MCF 10A (cell line): ENCODE measurements around the gene PIMREG. TPM values are rescaled to one million over a fixed set of nuclear protein-coding genes. Genes with fewer than 3 reads are reported as not detected.
"Not testable (repeated sequence)": the region's sequence is repeated elsewhere in the genome, so short reads cannot be mapped to it uniquely, and the experiment has no call there.

Source experiments
- BruUV-seq: library from RNA; stranded (reverse); fragments of 400-500 nt; replicated peaks from 2 replicates; lab custom pipeline; 2021; lab: Mats Ljungman, UMichigan
- CTCF ChIA-PET: fragments of 300-600 bp; sonication (Branson Sonifier 250); formaldehyde crosslinking; extraction: SDS; loops from one replicate; lab custom pipeline; 2021; ENCODE audit warnings: antibody characterized with exemption, inconsistent platforms; lab: Yijun Ruan, JAX
- POLR2A ChIA-PET: fragments of 300-600, 350-650 bp; sonication (Branson Sonifier 250); formaldehyde crosslinking; extraction: SDS; loops from one replicate; lab custom pipeline; 2020; ENCODE audit warnings: antibody characterized with exemption, inconsistent platforms; lab: Yijun Ruan, JAX
- DNase-seq: peaks from one replicate; pipeline ENCODE4 v3.0.0-alpha.2; 2018; ENCODE audit not compliant: unreplicated experiment
- H3K27ac Mint-ChIP-seq: one replicate; pipeline ENCODE4 v1.8.0; 2022; ENCODE audit warnings: mild to moderate bottlenecking, low read depth, mixed read lengths; ENCODE audit not compliant: unreplicated experiment
- H3K27me3 Mint-ChIP-seq: one replicate; pipeline ENCODE4 v1.8.0; 2022; ENCODE audit warnings: mixed read lengths; ENCODE audit not compliant: insufficient read depth, unreplicated experiment
- H3K36me3 Mint-ChIP-seq: one replicate; pipeline ENCODE4 v1.8.0; 2022; ENCODE audit warnings: mild to moderate bottlenecking, moderate library complexity, mixed read lengths; ENCODE audit not compliant: insufficient read depth, unreplicated experiment
- H3K4me1 Mint-ChIP-seq: one replicate; pipeline ENCODE4 v1.8.0; 2022; ENCODE audit warnings: mixed read lengths; ENCODE audit not compliant: insufficient read depth, unreplicated experiment
- H3K4me3 Mint-ChIP-seq: one replicate; pipeline ENCODE4 v1.8.0; 2022; ENCODE audit warnings: mild to moderate bottlenecking, moderate library complexity, mixed read lengths; ENCODE audit not compliant: unreplicated experiment
- H3K9me3 Mint-ChIP-seq: one replicate; pipeline ENCODE4 v1.8.0; 2022; ENCODE audit warnings: mixed read lengths; ENCODE audit not compliant: unreplicated experiment
- CTCF ChIP-seq: fragments of 200-600 bp; IDR thresholded peaks from one replicate; pipeline ENCODE4 v1.8.0; 2022; ENCODE audit warnings: antibody characterized with exemption, mild to moderate bottlenecking; ENCODE audit not compliant: unreplicated experiment
- intact Hi-C: fragments of 100-400 bp; cut with micrococcal nuclease; formaldehyde crosslinking; loops from 2 replicates; pipeline ENCODE4 v1.14.1; 2022
- total RNA-seq: library from RNA; stranded (reverse); gene quantifications from 2 replicates; pipeline ENCODE4 v1.2.3, GENCODE V29; 2022

The PIMREG gene
- total RNA-seq, 1 experiment from 2014 or later, result 21.7 TPM

GRCh38 chr17:6478486-6478885, 34.2 kb downstream of the PIMREG start:
- no TSS peak for BruUV-seq
- no peak for DNase-seq
- peaks cover 39% of the 10 kb centered on the region for H3K36me3 Mint-ChIP-seq
- POLR2A ChIA-PET, result no interaction called here
- no peak overlapping the region for H3K27ac Mint-ChIP-seq
- intact Hi-C loops, result no loop called here
- H3K4me3 Mint-ChIP-seq, result no peak overlapping the region
- H3K27me3 Mint-ChIP-seq, result no peaks in the 10 kb centered on the region
- H3K4me1 Mint-ChIP-seq, result peaks cover 1% of the 10 kb centered on the region
- CTCF ChIA-PET, result interaction anchor here (0.9 kb wide), 1 partner anchor 14 kb away, joined by 3 read pairs; no protein-coding TSS in a partner anchor
- no peak for TF ChIP-seq CTCF
- no peaks in the 10 kb centered on the region for H3K9me3 Mint-ChIP-seq

- H3K4me1 Mint-ChIP-seq, result no peaks in the 10 kb centered on the region
- intact Hi-C loops, result no loop called here
- H3K9me3 Mint-ChIP-seq, result no peaks in the 10 kb centered on the region
- CTCF ChIA-PET, result interaction anchor here (0.9 kb wide), 1 partner anchor 13 kb away, joined by 3 read pairs; no protein-coding TSS in a partner anchor
- no TSS peak for BruUV-seq
- POLR2A ChIA-PET, result no interaction called here
- no peak overlapping the region for H3K27ac Mint-ChIP-seq
- TF ChIP-seq CTCF, result no peak
- no peak for DNase-seq
- peaks cover 42% of the 10 kb centered on the region for H3K36me3 Mint-ChIP-seq
- no peak overlapping the region for H3K4me3 Mint-ChIP-seq
- H3K27me3 Mint-ChIP-seq, result no peaks in the 10 kb centered on the region
Measured at GRCh38 chr17:6479622-6480302, 35.5 kb downstream of the PIMREG start.

- Mint-ChIP-seq H3K36me3 (peaks cover 40% of the 10 kb centered on the region), H3K9me3 (no peaks in the 10 kb centered on the region), H3K27ac (no peak overlapping the region), H3K27me3 (no peaks in the 10 kb centered on the region), H3K4me1 (no peaks in the 10 kb centered on the region), H3K4me3 (no peak overlapping the region)
- TF ChIP-seq CTCF, result no peak
- ChIA-PET POLR2A (no interaction called here), CTCF (interaction anchor here (0.6 to 1.2 kb wide), 2 partner anchors 9 kb away, joined by 4 read pairs; no protein-coding TSS in a partner anchor)
- no peak for DNase-seq
- intact Hi-C loops, result no loop called here
- no TSS peak for BruUV-seq
Measured at GRCh38 chr17:6480303-6480675, 36.0 kb downstream of the PIMREG start.

GRCh38 chr17:6482105-6482455, 37.8 kb downstream of the PIMREG start:
- no peak overlapping the region for H3K4me3 Mint-ChIP-seq
- no peak for DNase-seq
- H3K27ac Mint-ChIP-seq, result no peak overlapping the region
- ChIA-PET POLR2A (interaction anchor here (0.7 kb wide), 1 partner anchor 32 kb away, joined by 3 read pairs; no protein-coding TSS in a partner anchor), CTCF (interaction anchor here (0.6 kb wide), 1 partner anchor 1234 kb away, joined by 3 read pairs; no protein-coding TSS in a partner anchor)
- no peaks in the 10 kb centered on the region for H3K27me3 Mint-ChIP-seq
- H3K36me3 Mint-ChIP-seq, result peaks cover 34% of the 10 kb centered on the region
- TF ChIP-seq CTCF, result no peak
- H3K9me3 Mint-ChIP-seq, result no peaks in the 10 kb centered on the region
- intact Hi-C loops, result no loop called here
- no TSS peak for BruUV-seq
- H3K4me1 Mint-ChIP-seq, result no peaks in the 10 kb centered on the region

GRCh38 chr17:6482796-6483195, 38.5 kb downstream of the PIMREG start:
- BruUV-seq, H3K27me3 Mint-ChIP-seq, H3K9me3 Mint-ChIP-seq, H3K27ac Mint-ChIP-seq, H3K4me1 Mint-ChIP-seq, H3K4me3 Mint-ChIP-seq, intact Hi-C loops, DNase-seq, CTCF ChIA-PET: not testable (repeated sequence)
- H3K36me3 Mint-ChIP-seq, result peaks cover 28% of the 10 kb centered on the region
- POLR2A ChIA-PET, result interaction anchor here (0.7 kb wide), 1 partner anchor 33 kb away, joined by 3 read pairs; no protein-coding TSS in a partner anchor
